AG08396 (cell line): ENCODE measurements around the gene AJM1.
"Not testable (repeated sequence)": the region's sequence is repeated elsewhere in the genome, so short reads cannot be mapped to it uniquely, and the experiment has no call there.

ENCODE experiments used
- DNase-seq: peaks from one replicate; pipeline ENCODE4 v3.0.0; 2012; ENCODE audit warnings: low spot score, mixed read lengths

Gene AJM1

GRCh38 chr9:136880651-136881050 lies 38.4 kb downstream of the AJM1 start:
- DNase-seq, result no peak

GRCh38 chr9:136881691-136882108 lies 39.4 kb downstream of the AJM1 start:
- DNase-seq, result peak; percentile 58

- peak; percentile 85 for DNase-seq
Observed at GRCh38 chr9:136882109-136882946, 40.0 kb downstream of the AJM1 start.

- not testable (repeated sequence) for DNase-seq
Observed at GRCh38 chr9:136882947-136883283, 40.6 kb downstream of the AJM1 start.

GRCh38 chr9:136883670-136884069 lies 41.4 kb downstream of the AJM1 start:
- not testable (repeated sequence) for DNase-seq

GRCh38 chr9:136885950-136886578 lies 43.8 kb downstream of the AJM1 start, which contains the start of gene TRAF2:
TSS of gene TRAF2 (plus strand) at chr9:136886516. CDS start at chr9:136898741, 12,225 bp downstream.
- DNase-seq, result peak; percentile 100

GRCh38 chr9:136886610-136887597 lies 44.6 kb downstream of the AJM1 start:
- peak; percentile 89 for DNase-seq

- DNase-seq, result no peak
Observed at GRCh38 chr9:136888454-136888853, 46.2 kb downstream of the AJM1 start.

- DNase-seq, result no peak
Observed at GRCh38 chr9:136889858-136890257, 47.6 kb downstream of the AJM1 start.

GRCh38 chr9:136890661-136891060 lies 48.4 kb downstream of the AJM1 start:
- no peak for DNase-seq
